Stimulated activated CD8-positive, alpha-beta memory T cell treated with anti-CD3 and anti-CD28 coated beads, Interleukin-7, amount 100 ng/mL, for 48 hours (primary cell): ENCODE measurements around the gene VAMP5.

Experiments used
- DNase-seq, 2 donors: peaks; one replicate each; pipeline ENCODE4 v3.0.0-alpha.2; 2020; ENCODE audit warnings: low read depth in 1 of 2; ENCODE audit errors: extremely low read depth in 1 of 2

Gene VAMP5

GRCh38 chr2:85621338-85621737, 37.1 kb downstream of the VAMP5 start:
- no peak for DNase-seq

GRCh38 chr2:85623991-85624390, 39.8 kb downstream of the VAMP5 start:
- DNase-seq: no peak

- no peak for DNase-seq
Measured at GRCh38 chr2:85628658-85629057, 44.4 kb downstream of the VAMP5 start.

GRCh38 chr2:85631316-85631715, 47.1 kb downstream of the VAMP5 start:
- no peak for DNase-seq

- DNase-seq: no peak
Measured at GRCh38 chr2:85635011-85635410, 50.8 kb downstream of the VAMP5 start.

GRCh38 chr2:85635636-85636035, 51.4 kb downstream of the VAMP5 start:
- no peak for DNase-seq

- no peak for DNase-seq
Measured at GRCh38 chr2:85642725-85643124, 58.5 kb downstream of the VAMP5 start.
